Effector memory CD8-positive, alpha-beta T cell (primary cell): Measurements from ENCODE around the gene MYH4.

ENCODE experiments used
- ATAC-seq: fragments of 150-1000 bp; cut with Tn5 transposase; replicated peaks from 2 replicates; pipeline ENCODE4 v1.10.0; 2021; ENCODE audit warnings: mild to moderate bottlenecking, moderate library complexity
- DNase-seq, 3 experiments: peaks; one replicate each; pipeline ENCODE4 v3.0.0; 2021
- H3K27ac Mint-ChIP-seq, 2 donors: one replicate each; pipeline ENCODE4 v1.8.0; 2022; ENCODE audit warnings: mild to moderate bottlenecking in 2 of 2, mixed read lengths in 2 of 2, moderate library complexity in 2 of 2
- H3K27me3 Mint-ChIP-seq, 2 donors: one replicate each; pipeline ENCODE4 v1.8.0; 2022; ENCODE audit warnings: mixed read lengths in 2 of 2
- H3K36me3 Mint-ChIP-seq: one replicate; pipeline ENCODE4 v1.8.0; 2022; ENCODE audit warnings: mild to moderate bottlenecking, moderate library complexity, mixed read lengths; ENCODE audit not compliant: insufficient read depth
- H3K4me1 Mint-ChIP-seq, 2 donors: one replicate each; pipeline ENCODE4 v1.8.0; 2022; ENCODE audit warnings: low read depth in 2 of 2, mixed read lengths in 2 of 2
- H3K4me3 Mint-ChIP-seq, 2 donors: one replicate each; pipeline ENCODE4 v1.8.0; 2022; ENCODE audit warnings: mild to moderate bottlenecking in 2 of 2, mixed read lengths in 2 of 2, moderate library complexity in 2 of 2
- H3K9me3 Mint-ChIP-seq, 2 donors: one replicate each; pipeline ENCODE4 v1.8.0; 2022; ENCODE audit warnings: mixed read lengths in 2 of 2

The MYH4 gene

GRCh38 chr17:10398352-10398751, 71.0 kb downstream of the MYH4 start:
- Mint-ChIP-seq H3K27me3 (peaks cover 18 to 25% of the 10 kb centered on the region in 2 donors), H3K4me1 (no peaks in the 10 kb centered on the region), H3K9me3 (no peaks in the 10 kb centered on the region), H3K27ac (no peak overlapping the region), H3K36me3 (no peaks in the 10 kb centered on the region), H3K4me3 (no peak overlapping the region)
- ATAC-seq, result no peak
- DNase-seq, result no peak

- Mint-ChIP-seq H3K4me3 (no peak overlapping the region), H3K36me3 (no peaks in the 10 kb centered on the region), H3K27ac (no peak overlapping the region), H3K9me3 (no peaks in the 10 kb centered on the region), H3K27me3 (peaks cover 31 to 34% of the 10 kb centered on the region in 2 donors), H3K4me1 (no peaks in the 10 kb centered on the region)
- DNase-seq (no peak), ATAC-seq (no peak)
Observed at GRCh38 chr17:10396524-10397163, 72.7 kb downstream of the MYH4 start.

GRCh38 chr17:10394201-10394887, 75.0 kb downstream of the MYH4 start:
- Mint-ChIP-seq H3K4me3 (no peak overlapping the region), H3K36me3 (no peaks in the 10 kb centered on the region), H3K27me3 (peaks cover 43 to 44% of the 10 kb centered on the region in 2 donors), H3K4me1 (no peaks in the 10 kb centered on the region), H3K27ac (no peak overlapping the region), H3K9me3 (no peaks in the 10 kb centered on the region)
- DNase-seq (no peak), ATAC-seq (no peak)
